ENCODE data around the gene MEGF8. TPM values are rescaled to one million over a fixed set of nuclear protein-coding genes. Genes with fewer than 3 reads are reported as not detected.

The MEGF8 gene
- total RNA-seq, 1 donor from 2014 or later: 7.1 TPM

DNA sequence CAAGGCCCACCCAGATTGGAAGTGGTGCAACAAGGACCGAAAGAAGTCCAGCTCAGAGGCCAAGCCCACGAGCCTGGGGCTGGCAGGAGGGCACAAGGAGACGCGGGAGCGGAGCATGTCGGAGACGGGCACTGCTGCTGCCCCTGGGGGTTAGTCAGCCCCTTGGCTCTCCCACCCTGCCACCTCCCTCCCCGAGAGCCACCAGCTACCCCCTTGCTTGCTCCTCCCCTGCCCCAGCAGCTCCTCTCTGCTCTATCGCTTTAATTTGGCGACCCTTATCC is 37.7 kb upstream of the MEGF8 start:
- Histone ChIP-seq H3K27me3 (ENCODE audit: control insufficient read depth, insufficient read depth, low read length) (no peaks in the 10 kb centered on the region), H3K4me3 (ENCODE audit: low read depth, low read length) (no peak overlapping the region), H3K36me3 (ENCODE audit: control insufficient read depth, insufficient read depth, low read length) (peaks cover 49% of the 10 kb centered on the region)
- TF ChIP-seq, protein P1, sequence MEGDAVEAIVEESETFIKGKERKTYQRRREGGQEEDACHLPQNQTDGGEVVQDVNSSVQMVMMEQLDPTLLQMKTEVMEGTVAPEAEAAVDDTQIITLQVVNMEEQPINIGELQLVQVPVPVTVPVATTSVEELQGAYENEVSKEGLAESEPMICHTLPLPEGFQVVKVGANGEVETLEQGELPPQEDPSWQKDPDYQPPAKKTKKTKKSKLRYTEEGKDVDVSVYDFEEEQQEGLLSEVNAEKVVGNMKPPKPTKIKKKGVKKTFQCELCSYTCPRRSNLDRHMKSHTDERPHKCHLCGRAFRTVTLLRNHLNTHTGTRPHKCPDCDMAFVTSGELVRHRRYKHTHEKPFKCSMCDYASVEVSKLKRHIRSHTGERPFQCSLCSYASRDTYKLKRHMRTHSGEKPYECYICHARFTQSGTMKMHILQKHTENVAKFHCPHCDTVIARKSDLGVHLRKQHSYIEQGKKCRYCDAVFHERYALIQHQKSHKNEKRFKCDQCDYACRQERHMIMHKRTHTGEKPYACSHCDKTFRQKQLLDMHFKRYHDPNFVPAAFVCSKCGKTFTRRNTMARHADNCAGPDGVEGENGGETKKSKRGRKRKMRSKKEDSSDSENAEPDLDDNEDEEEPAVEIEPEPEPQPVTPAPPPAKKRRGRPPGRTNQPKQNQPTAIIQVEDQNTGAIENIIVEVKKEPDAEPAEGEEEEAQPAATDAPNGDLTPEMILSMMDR (IDR thresholded peaks at IDR 0.05; ENCODE audit: insufficient read depth, low read length, severe bottlenecking): no peak
- DNase-seq (ENCODE audit: low read depth) (no peak), FAIRE-seq (no peak)

- FAIRE-seq (no peak), DNase-seq (ENCODE audit: low read depth) (no peak)
- peaks cover 54% of the 10 kb centered on the region for H3K36me3 ChIP-seq (ENCODE audit: control insufficient read depth, insufficient read depth, low read length)
Observed at GRCh38 chr19:42288387-42288786, 37.0 kb upstream of the MEGF8 start.

GRCh38 chr19:42288881-42289555 is 36.4 kb upstream of the MEGF8 start:
- Histone ChIP-seq H3K4me3 (ENCODE audit: low read depth, low read length) (no peak overlapping the region), H3K27me3 (ENCODE audit: control insufficient read depth, insufficient read depth, low read length) (no peaks in the 10 kb centered on the region), H3K36me3 (ENCODE audit: control insufficient read depth, insufficient read depth, low read length) (peaks cover 59% of the 10 kb centered on the region)
- FAIRE-seq (no peak), DNase-seq (ENCODE audit: low read depth) (no peak)
- TF ChIP-seq, protein P1 (IDR thresholded peaks at IDR 0.05; ENCODE audit: insufficient read depth, low read length, severe bottlenecking): no peak

More at GRCh38 chr19:42288387-42288786, 37.0 kb upstream of the MEGF8 start:
- Histone ChIP-seq H3K27me3 (ENCODE audit: control insufficient read depth, insufficient read depth, low read length) (no peaks in the 10 kb centered on the region), H3K4me3 (ENCODE audit: low read depth, low read length) (no peak overlapping the region)
- TF ChIP-seq, protein P1 (IDR thresholded peaks at IDR 0.05; ENCODE audit: insufficient read depth, low read length, severe bottlenecking): no peak

DNA sequence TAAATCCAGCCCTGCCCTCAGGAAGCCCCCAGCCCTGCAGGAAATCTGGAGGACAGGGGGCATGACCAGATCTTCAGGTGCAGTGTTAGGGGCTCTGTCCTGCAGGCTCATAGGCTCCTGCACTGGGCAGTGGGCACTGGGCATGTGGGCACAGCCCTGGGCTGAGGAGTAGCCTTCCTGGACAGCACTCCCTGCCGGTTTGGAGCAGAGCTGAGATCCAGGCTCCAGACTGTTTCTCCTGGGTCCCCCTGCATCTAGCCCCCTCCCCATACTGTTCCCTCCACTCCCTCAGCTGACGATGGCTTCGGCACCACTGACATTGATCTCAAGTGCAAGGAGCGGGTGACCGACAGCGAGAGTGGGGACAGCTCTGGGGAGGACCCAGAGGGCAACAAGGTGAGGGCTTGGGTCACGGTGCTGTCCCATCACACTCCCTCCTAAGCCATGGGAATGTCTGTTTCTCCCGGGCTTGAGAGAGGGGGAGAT is 35.8 kb upstream of the MEGF8 start:
- DNase-seq (ENCODE audit: low read depth): no peak
- no peaks in the 10 kb centered on the region for H3K27me3 ChIP-seq (ENCODE audit: control insufficient read depth, insufficient read depth, low read length)
- H3K36me3 ChIP-seq (ENCODE audit: control insufficient read depth, insufficient read depth, low read length): peaks cover 64% of the 10 kb centered on the region
- TF ChIP-seq, protein P1 (IDR thresholded peaks at IDR 0.05; ENCODE audit: insufficient read depth, low read length, severe bottlenecking): no peak
- FAIRE-seq: no peak
- H3K4me3 ChIP-seq (ENCODE audit: low read depth, low read length): no peak overlapping the region

GRCh38 chr19:42290136-42290522 is 35.3 kb upstream of the MEGF8 start:
- no peak for DNase-seq (ENCODE audit: low read depth)
- FAIRE-seq: no peak
- H3K36me3 ChIP-seq (ENCODE audit: control insufficient read depth, insufficient read depth, low read length): peaks cover 65% of the 10 kb centered on the region

More at GRCh38 chr19:42290136-42290522, 35.3 kb upstream of the MEGF8 start:
- Histone ChIP-seq H3K27me3 (ENCODE audit: control insufficient read depth, insufficient read depth, low read length) (no peaks in the 10 kb centered on the region), H3K4me3 (ENCODE audit: low read depth, low read length) (no peak overlapping the region)
- TF ChIP-seq, protein P1 (IDR thresholded peaks at IDR 0.05; ENCODE audit: insufficient read depth, low read length, severe bottlenecking): no peak

All from bronchial epithelial cell (primary cell).